ENCODE data around the gene GALR3.
A peak's percentile ranks its signal among the peaks of the same experiment; 100 is the strongest.

The GALR3 gene

DNA sequence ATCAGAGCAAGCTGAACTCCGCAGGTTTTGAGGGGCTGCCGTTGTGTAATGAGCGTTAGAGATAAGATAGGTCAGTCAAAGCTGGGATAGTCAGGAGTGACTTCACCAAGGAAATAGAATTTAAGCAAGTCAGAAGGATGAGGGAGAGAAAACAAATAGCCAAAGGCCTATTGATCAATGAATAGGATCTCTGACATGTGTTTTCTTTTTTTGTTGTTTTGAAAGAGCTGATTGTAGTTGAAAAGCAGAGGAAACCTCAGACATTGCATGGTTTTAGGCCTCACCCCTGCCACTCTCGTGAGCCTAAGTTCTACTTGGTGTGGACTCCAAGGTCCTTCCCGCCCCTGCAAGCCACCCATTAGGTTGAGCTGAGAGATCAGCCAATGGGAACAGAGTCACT, 29.2 kb downstream of the GALR3 start:
- no peak overlapping the region for H3K27ac ChIP-seq (ENCODE audit: extremely low read depth, low read depth, low read length)
- CTCF ChIA-PET = interaction anchor here (0.9 to 3.3 kb wide), 2 partner anchors 11 to 34 kb away, joined by 3 to 48 read pairs; no protein-coding TSS in a partner anchor
- POLR2A ChIA-PET = interaction anchor here (1.3 kb wide), 1 partner anchor 9 kb away, joined by 6 read pairs; the partner anchor contains the start of gene ANKRD54

DNA sequence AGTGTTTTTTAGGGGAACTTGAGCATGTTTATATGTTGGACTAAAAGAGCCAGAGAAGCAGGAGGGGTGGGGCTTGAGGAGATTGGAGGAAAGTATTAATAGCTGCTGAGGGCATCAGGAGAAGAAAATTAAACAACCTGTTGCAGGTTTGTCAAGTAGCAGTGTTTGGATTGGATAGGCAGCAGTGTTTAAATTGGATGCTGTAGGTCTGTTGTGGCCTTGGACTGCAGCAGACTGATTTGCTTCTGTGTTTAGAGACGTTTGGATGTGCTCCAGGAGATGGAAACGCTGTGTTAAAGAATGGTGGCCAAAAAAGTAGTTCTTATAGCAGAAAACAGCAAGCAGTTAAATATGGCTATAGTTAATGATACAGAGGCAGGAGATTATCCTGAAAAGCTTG, 31.8 kb downstream of the GALR3 start:
- Histone ChIP-seq H3K4me1 (ENCODE audit: control insufficient read depth, insufficient read depth, low read length) (peaks cover 1% of the 10 kb centered on the region; the same call in 1 of the 2 replicates), H3K27ac (ENCODE audit: extremely low read depth, low read depth, low read length) (no peak overlapping the region; the same call in 1 of the 2 replicates), H3K36me3 (ENCODE audit: control insufficient read depth in 2 of 2, insufficient read depth in 1 of 2, low read length in 2 of 2) (peaks cover 84 to 91% of the 10 kb centered on the region in 2 experiments), H3K4me3 (ENCODE audit: low read depth, low read length) (no peak overlapping the region), H3K9me3 (ENCODE audit: control insufficient read depth, insufficient read depth, low read depth, low read length) (no peaks in the 10 kb centered on the region)
- CTCF ChIA-PET = interaction anchor here (0.5 to 1.3 kb wide), 4 partner anchors 9 to 93 kb away, joined by 3 to 10 read pairs (median 4); no protein-coding TSS in a partner anchor
- TF ChIP-seq ZNF792 (tag by site-specific recombination; IDR thresholded peaks at IDR 0.05) (no peak), SCRT2 (tag by site-specific recombination; IDR thresholded peaks at IDR 0.05) (peak; percentile 82), GLIS2 (tag by site-specific recombination; IDR thresholded peaks at IDR 0.05) (no peak), ZNF2 (tag by site-specific recombination; IDR thresholded peaks at IDR 0.05) (no peak), ZNF132 (tag by site-specific recombination; IDR thresholded peaks at IDR 0.05; ENCODE audit: borderline replicate concordance) (no peak), TRIM28 (IDR thresholded peaks at IDR 0.05; ENCODE audit: borderline replicate concordance, low read length) (no peak), SCRT1 (tag by site-specific recombination; IDR thresholded peaks at IDR 0.05; ENCODE audit: borderline replicate concordance) (peak; percentile 40; the same call in 1 of the 2 replicates)
- POLR2A ChIA-PET = interaction anchor here (0.6 to 1.9 kb wide), 4 partner anchors 11 to 50 kb away, joined by 3 to 11 read pairs (median 4); partner anchors contain the start of gene ANKRD54

More for the DNA sequence above, 29.2 kb downstream of the GALR3 start:
- Histone ChIP-seq H3K4me1 (ENCODE audit: control insufficient read depth, insufficient read depth, low read length) (peaks cover 2% of the 10 kb centered on the region; the same call in 1 of the 2 replicates), H3K36me3 (ENCODE audit: control insufficient read depth in 2 of 2, insufficient read depth in 1 of 2, low read length in 2 of 2) (peaks cover 61 to 73% of the 10 kb centered on the region in 2 experiments), H3K4me3 (ENCODE audit: low read depth, low read length) (no peak overlapping the region), H3K9me3 (ENCODE audit: control insufficient read depth, insufficient read depth, low read depth, low read length) (no peaks in the 10 kb centered on the region)
- no peak for TF ChIP-seq RBAK (tag by site-specific recombination; IDR thresholded peaks at IDR 0.05)
- no peak for TF ChIP-seq ZFHX2 (tag by site-specific recombination; conservative IDR thresholded peaks at IDR 0.05)
- no peak for TF ChIP-seq ZNF48 (tag by site-specific recombination; IDR thresholded peaks at IDR 0.05)
- no peak for TF ChIP-seq ZNF155 (tag by site-specific recombination; IDR thresholded peaks at IDR 0.05)
- no peak for TF ChIP-seq SETDB1 (IDR thresholded peaks at IDR 0.05; ENCODE audit: insufficient read length, low read length)
- TF ChIP-seq KLF1 (tag by site-specific recombination; IDR thresholded peaks at IDR 0.05) = no peak
- no peak for TF ChIP-seq ZNF174 (tag by site-specific recombination; IDR thresholded peaks at IDR 0.05)
- no peak for TF ChIP-seq ZNF701 (tag by site-specific recombination; IDR thresholded peaks at IDR 0.05)
- TF ChIP-seq HOXD13 (CRISPR knock-in tag; IDR thresholded peaks at IDR 0.05; ENCODE audit: borderline replicate concordance) = no peak
- no peak for TF ChIP-seq TSHZ1 (tag by site-specific recombination; IDR thresholded peaks at IDR 0.05; ENCODE audit: borderline replicate concordance)
- TF ChIP-seq, protein P1, sequence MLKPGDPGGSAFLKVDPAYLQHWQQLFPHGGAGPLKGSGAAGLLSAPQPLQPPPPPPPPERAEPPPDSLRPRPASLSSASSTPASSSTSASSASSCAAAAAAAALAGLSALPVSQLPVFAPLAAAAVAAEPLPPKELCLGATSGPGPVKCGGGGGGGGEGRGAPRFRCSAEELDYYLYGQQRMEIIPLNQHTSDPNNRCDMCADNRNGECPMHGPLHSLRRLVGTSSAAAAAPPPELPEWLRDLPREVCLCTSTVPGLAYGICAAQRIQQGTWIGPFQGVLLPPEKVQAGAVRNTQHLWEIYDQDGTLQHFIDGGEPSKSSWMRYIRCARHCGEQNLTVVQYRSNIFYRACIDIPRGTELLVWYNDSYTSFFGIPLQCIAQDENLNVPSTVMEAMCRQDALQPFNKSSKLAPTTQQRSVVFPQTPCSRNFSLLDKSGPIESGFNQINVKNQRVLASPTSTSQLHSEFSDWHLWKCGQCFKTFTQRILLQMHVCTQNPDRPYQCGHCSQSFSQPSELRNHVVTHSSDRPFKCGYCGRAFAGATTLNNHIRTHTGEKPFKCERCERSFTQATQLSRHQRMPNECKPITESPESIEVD (tag by site-specific recombination; IDR thresholded peaks at IDR 0.05) = no peak
- TF ChIP-seq ZNF221 (tag by site-specific recombination; IDR thresholded peaks at IDR 0.05; ENCODE audit: borderline replicate concordance) = no peak
- no peak for TF ChIP-seq ZNF76 (tag by site-specific recombination; IDR thresholded peaks at IDR 0.05; ENCODE audit: borderline replicate concordance, low read depth)
- no peak for TF ChIP-seq MZF1 (tag by site-specific recombination; IDR thresholded peaks at IDR 0.05; ENCODE audit: borderline replicate concordance)

All from HEK293 (cell line).